NCI-H2171 (cell line): ENCODE data around the gene UBE2E3.
A peak's percentile ranks its signal among the peaks of the same experiment; 100 is the strongest.
"Not testable (repeated sequence)": the region's sequence is repeated elsewhere in the genome, so short reads cannot be mapped to it uniquely, and the experiment has no call there.

ENCODE experiments used
- DNase-seq: peaks from one replicate; lab custom pipeline; 2025; lab: John Stamatoyannopoulos, UW

Gene UBE2E3

DNA sequence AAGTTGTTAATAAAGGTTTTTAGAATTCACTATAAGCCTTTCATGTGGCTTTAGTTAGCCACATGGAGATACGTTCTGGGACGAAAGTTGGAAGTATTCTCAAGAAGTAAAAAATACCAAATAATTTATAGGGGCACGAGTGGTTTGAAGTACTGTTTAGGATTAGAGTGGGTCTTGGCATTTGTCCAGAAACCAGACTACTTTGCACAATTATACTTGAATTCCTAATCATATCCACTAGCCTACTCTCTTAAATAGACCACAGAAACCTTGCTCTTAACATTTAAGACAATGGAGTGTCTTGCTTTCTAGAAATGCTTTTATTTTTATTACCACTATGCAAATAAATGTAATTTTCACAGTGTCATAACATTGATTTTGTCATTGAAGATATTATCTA lies 44.6 kb downstream of the UBE2E3 start:
- no peak for DNase-seq

DNA sequence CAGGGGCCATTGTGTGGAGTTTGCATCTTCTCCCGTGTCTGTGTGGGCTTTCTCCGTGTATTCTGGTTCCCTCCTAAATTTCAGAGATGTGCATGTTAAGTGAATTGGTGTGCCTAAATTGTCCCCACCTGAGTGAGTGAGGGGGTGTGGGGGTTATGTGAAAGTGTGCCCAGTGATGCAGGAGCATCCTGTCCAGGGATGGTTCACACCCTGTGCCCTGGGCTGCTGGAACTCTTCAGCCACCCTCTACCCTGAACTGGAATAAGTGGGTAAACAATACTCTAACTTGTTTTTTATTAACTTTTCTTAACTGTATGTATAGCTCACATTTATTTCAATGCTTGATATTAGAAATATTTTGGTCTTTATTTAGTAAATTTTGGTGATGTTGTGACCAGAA lies 56.0 kb downstream of the UBE2E3 start:
- no peak for DNase-seq

DNA sequence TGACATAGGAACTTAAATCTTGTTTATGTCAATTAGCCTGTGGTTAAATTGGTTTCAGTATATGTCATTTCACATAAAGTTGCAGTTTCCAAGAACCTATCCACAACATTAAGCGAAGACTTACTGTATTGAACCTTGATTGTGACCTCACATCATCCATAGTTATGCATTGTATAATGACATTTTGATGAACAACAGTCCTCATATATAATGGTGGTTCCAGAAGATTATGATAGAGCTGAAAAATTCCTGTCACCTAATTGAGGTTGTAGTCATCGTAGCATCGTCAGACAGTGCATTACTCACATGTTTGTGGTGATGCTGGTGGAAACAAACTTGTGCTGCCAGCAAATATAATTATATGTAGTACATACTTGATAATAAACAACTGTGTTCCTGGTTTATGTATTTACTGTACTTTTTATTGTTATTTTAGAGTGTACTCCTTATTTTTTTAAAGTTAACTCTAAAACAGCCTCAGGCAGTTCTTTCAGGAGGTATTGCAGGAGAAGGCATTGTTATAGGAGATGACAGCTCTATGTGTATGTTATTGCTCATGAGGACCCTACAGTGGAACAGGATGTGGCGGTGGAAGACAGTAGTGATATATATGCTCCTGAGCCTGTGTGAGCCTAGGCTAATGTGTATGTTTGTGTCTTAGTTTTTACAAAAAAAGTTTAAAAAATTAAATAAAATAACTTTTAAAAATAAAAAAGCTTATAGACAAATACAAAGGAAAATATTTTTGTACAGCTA lies 56.6 kb downstream of the UBE2E3 start:
- DNase-seq: no peak

DNA sequence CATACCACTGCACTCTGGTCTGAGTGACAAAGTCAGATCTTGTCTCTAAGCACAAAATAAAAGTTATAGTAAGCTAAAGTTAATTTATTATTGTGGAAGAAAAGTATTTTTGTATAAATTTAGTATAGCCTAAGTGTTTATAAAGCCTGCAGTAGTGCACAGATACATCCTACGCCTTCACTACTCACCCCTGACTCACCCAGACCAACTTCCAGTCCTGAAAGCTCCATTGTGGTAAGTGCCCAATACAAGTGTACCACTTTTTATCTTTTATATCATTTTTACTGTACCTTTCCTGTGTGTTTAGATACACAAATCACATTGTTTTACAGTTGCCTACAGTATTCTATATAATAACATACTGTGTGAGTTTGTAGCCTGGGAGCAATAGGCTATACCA lies 57.5 kb downstream of the UBE2E3 start:
- no peak for DNase-seq

DNA sequence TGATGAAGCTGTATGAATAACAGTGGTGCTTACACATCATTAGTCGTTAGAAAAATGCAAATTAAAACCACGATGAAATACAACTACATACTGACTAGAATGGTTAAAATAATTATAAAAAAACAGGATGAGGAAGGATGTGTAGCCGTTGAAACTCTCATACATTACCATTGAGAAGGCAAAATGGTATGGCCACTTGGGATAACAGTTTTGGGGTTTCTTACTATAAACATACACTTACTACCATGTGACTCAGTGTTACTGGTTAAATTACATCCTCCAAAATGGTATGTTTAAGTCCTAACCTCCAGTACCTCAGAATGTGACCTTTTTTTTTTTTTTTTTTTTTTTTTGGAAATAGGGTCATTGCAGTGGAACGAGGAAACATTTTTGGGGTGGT lies 58.4 kb downstream of the UBE2E3 start:
- no peak for DNase-seq

DNA sequence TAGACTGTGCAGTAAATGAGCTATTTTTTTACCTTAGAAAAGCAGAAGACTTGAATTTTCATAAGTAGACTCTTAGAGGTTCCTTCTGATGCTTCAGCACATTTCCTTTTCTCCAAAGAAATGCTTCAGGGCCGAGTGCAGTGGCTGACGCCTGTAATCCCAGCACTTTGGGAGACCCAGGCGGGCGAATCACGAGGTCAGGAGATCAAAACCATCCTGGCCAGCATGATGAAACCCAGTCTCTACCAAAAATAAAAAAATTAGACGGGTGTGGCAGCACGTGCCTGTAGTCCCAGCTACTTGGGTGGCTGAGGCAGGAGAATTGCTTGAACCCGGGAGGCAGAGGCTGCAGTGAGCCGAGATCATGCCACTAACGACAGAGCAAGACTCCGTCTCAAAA lies 60.4 kb downstream of the UBE2E3 start:
- not testable (repeated sequence) for DNase-seq

DNA sequence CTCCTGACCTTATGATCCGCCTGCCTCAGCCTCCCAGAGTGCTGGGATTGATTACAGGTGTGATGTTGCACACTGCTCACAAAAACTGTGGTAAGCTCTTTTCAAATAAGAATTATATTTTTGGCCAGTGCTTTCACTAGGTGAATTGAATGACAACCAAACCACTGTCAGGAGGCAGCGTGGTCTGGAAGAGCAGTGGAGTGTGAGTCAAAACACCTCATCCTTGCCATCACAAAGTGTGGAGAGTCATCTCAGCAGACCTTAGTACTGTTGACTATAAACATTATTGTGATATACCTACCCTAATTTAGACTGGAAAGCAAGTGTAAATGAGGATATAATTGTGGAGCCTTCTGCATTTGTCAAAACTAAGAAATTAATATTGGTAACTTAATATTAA lies 61.3 kb downstream of the UBE2E3 start:
- DNase-seq: no peak

DNA sequence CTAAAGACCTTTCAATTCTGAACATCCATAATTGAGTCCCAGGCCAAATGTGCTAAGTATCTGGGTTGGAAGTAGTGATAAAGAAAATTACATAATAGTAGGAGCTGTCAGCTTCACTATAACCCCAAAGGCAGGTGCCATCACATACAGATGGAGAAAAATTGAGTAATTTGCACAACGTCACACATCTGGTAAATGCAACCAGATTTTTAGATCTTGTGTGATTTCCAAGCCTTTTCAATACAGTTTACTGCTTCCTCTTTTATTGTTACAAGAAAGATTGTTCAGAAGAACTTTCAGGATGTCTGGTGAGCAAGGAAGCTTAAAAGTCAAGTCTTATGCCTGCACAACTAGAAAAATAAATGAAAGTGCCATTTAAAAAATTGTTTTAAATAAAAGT lies 62.3 kb downstream of the UBE2E3 start:
- DNase-seq: no peak

DNA sequence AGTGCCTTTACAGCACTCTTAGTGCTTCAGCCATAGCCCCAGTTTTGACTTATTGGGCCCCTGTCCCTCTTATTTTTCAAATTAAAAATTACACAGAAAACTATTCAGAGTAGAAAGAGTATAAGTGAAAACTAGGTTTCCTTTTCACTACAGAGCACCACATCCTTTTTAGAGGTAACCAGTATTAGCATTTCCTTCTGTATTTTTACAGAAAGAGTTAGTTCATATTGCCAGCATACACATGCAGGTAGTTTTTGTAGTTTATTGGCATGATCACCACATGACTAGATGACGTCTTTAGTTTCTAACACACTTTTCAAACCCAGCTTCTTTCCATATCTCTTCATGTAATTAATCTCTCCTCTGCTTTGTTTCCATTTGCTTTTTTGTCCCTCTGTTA lies 66.4 kb downstream of the UBE2E3 start:
- DNase-seq: no peak

DNA sequence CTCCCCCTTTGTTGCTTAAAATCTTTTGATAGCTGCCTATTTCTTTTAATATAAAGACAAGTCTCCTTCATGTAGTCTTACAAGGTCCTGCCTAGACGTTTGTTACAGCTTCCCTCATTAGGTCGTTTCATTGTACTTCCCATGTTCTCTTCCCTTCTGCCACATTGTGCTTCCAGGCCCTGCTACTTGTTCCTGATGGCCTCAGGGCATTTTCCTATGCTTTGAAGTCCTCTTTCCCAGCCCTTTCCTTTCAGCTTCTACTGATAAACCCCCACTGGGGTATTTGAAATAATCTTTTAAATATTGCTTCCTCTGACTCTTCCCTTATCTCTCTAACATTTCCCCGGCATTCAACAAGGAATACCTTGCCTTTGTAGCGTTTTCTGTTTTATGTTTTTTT lies 67.4 kb downstream of the UBE2E3 start:
- no peak for DNase-seq

DNA sequence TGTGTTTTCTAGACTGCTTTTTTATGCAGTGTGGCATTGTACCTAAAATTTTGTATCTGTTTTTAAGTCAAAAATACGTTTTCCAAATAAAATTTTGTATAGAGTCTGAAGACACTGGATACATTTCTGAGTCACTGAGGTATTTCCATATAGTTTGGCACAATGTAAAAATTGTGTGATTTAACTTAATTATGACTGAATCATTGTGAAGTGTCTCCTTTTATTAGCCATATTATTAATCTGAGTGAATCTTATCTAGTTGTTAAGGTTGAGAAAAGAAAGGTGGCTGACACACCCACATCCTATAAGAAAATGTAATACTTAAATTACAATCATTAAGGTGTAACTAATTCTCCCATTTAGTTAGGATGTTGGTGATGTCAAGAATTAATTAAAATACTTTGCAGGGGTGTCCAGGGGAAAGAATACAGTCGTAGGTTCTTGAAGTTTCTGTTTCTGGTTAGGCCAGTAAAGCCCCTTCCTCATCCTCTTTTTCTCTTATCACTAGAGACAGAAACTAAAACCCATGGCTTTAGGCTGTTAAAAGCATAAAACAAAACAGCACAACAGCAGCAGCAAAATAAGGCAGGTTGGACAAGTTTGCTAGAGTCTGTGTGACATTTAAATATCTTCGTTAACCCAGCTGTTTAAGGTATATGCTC lies 71.6 kb downstream of the UBE2E3 start:
- no peak for DNase-seq

DNA sequence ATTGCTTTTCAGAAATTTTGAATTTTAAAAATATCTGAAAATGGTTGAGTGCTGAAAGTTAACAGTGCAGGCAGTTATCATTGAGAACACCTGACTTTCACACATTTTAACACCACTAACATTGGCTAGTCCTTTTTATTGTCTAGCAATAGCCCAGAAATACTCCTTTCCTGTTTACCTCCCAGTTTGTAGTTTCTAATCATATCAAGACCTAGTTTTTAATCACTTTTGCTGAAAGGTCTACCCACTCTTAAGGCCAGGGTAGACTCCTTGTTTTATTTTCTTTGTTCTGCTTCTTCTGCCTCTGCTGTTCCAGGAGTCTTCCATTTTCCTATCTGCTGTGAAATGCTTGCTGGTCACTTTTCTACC lies 72.1 kb downstream of the UBE2E3 start:
- DNase-seq: no peak

DNA sequence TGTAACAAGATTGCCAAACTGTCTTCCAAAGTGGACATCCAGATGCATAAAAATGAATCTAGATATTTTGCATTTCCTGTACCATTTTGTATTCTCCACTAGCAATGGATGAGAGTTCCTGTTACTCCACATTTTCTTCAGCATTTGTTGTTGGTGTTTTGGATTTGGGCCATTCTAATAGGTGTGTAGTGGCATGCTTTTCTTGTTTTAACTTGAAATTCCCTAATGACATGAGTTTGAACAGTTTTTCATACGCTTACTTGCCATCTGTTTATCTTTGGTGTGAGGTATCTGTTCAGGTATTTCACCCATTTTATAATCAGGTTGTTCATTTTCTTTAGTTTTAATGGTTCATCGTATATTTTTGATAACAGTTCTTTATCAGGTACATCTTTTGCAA lies 73.9 kb downstream of the UBE2E3 start:
- no peak for DNase-seq

DNA sequence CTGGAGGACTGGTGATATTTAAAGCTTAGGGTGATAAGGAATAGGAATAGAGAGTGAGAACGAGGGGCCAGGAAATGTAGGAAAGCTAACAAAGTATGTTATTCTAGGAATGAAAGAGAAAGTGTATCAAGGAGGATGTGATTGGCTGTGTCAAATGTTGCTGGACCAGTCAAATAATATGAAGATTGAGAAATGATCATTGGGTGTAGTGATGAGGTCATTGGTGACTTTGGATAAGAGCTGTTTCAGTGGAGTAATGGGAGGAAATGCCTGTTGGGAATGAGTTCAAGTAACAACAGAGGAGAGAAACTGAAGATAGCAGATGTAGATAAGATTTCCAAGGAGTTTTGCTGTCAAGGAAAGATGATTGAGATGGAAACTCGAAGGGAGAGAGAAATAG lies 74.4 kb downstream of the UBE2E3 start:
- DNase-seq: no peak

DNA sequence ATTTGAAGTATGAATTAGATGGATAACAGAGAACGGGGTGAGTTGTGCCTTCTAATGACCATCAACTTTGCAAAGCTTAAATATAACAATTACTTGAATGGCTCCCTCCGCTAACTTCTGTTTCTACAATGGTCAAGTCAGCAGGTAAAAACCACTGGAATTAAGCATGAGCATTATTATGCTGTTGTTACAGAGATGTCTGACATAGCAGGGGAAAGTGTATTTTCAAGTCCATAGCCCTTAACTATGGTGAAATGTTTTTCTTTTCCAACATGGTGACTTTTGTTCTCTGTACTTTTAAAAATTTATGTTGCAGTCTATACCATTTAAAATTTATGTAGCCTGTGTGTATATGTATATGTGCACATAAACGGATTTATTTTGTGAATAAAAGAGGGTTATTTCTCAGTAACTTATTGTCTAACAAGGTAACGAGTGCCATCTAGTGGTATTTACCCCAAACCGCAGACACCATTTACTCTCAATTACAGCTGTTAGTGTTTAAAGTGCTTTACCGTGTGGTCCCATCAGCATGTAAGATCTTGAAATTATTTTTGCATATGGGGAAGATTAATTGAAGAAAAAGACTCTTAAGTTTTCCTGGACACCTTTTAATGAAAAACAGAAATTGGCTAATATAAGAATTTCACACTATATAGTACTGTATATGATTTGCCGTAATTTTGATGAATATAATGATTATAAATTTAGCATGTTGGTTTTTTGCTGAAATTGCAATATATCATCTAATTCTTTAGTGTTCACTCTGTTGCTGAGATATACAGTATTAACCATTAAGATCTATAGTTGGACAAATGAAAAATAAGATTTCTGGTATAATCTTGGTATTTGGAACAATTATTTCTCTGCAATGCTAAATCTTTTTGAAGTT lies 78.2 kb downstream of the UBE2E3 start:
- no peak for DNase-seq

DNA sequence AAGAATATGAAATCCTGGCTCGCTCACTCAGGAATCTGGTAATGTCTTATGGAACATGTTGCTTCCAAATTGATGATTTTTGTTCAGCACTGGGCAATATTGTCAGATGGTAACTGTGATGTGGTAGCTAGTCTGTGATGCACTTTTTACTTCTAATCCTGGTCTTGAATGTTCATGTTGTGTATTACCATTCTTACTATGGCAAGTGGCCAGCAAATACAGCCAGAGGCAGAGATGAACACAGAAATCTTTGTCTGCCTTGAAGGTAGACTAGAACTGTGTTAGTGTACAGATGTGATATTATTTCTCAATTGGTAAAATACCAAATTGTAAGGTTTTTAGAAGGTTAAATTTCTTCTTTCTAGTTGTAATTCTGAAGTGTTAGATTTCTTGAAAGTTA lies 83.3 kb downstream of the UBE2E3 start:
- DNase-seq: no peak

DNA sequence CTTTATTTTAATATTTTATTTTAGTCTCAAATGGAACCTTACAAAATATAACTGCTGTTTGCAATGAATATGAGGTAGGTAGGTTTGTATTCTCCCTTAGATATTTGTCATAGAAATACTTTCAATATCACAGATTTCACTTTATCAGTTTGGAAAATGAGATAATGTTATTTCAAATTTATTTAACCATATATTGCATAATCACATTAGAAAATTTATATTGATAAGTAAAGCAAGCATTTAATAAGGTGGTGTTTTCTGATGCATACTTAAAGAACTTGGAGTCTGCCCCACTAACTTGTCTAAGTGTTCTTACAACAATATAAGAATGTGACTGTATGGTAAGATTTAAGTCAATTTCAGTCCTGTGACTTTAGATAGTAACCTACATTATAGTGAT lies 85.1 kb downstream of the UBE2E3 start:
- no peak for DNase-seq

DNA sequence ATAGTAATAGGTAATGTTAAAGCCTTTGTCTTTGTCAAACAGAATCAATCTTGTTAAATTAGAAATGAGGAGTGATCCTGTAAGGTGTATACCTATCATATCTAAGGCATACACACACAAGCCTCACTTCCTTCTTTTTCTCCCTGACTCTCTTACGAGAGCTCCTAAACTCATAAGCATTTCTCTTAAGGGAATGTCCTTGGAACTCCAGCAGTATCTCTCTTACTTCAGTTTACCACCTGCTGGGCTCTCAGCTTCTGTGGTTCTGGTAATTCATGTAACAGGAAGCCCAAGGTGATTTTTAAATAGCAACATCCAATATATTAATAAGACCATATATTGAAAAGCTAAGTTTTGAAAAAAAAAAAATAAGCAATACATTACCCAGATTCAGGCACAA lies 85.9 kb downstream of the UBE2E3 start:
- DNase-seq: no peak

DNA sequence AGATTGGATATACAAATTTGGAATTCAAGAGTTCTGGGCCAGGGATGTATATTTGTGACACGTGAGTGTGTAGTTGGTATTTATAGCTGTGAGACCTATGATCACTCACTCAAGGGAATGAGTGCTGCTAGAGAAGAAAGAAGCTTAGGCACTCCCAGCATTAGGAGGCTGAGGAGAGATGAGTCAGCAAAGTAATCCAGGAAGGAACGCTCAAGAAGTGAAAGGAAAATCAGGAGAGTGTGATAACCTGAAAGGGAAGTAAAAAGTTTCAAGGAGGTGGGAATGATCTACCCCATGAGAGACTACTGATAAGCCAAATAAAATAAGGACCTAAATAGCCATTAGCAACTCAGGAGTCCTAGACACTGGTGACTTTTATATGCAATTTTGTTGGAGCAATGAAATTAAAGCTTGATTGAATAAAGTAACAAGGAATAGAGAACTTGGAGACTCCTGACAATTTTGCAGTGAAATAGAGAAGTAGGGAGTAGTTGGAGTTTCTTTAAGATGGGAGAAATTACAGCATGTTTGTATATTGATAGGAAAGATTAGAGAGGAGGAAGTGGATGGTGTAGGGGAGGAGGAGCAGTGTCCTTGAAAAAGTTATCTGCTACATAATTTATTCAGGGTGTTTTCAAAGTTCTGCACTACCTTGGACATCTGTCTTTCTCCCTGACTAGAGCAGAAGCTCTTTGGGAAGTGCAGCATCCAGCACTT lies 89.9 kb downstream of the UBE2E3 start:
- no peak for DNase-seq

DNA sequence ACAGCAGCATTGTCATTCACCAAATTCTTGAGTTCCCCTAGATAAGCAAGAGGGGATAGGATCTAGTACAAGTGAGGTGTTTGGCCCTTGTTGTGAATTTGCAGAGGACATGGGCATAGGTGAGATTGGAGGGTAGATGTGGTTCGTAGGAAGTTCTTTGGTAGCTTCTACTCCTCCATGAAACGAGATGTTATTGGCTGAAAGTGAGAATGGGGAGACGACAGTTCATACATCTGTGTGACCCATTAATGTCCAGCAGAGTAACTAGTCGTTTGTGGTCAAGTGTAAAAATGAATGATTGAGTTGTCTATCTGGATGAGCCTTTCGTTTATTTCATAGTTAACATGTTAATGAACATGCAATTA lies 90.4 kb downstream of the UBE2E3 start:
- no peak for DNase-seq

DNA sequence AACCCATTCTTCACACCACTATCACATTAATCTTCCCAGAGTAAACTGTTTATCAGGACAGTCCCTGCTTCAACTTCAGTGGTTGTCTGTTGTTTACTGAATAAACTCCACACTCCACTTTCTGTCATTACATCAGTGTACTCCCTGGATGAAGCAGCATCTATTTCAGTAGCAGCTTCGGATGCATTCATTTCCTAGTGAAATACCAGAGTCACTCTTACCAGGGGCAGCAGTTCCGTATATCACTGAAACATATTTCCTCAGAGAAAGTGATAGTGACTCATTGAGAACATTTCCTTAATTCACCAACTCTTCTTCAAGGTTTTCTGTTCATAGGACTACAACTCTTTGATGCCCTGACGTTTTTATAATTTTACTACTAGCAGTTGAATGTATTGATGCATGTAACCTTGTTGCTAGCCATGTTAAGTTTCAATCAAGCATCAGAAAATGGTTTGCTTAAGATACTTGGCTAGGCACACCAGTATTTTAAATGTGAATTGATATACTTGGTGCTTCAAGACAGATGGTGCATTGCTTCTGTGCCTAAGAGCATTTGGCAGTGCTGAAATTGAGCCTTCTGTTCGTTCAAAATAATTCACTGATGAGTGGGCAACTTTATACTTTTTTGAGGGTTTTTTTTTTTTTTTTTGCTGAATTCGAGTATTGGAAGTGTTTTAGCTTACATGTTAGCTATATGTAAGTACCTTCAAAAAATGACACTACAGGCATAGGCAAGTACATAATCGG lies 92.3 kb downstream of the UBE2E3 start:
- peak; percentile 83 for DNase-seq

DNA sequence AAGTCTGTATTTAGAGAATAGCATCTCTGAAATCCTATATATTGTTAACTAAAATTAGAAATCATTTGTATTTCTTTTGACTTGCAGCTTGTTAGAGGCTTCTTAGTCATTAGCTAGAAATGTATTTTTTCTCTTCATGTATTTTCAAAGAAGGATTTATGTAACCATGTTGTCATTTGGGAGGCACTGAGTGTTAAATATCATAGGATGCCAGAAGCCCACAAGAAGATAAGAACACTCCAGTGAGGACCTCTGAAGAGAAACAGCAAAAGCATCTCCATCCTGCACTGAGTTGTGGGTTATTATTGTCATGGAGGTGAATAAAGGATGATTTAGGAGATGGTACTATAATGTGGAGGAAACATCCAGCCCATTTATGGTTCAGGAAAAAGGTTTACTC lies 93.5 kb downstream of the UBE2E3 start:
- DNase-seq: no peak
